Liver (tissue), 9 donors: Measurements from ENCODE around the gene PACSIN3. TPM values are rescaled to one million over a fixed set of nuclear protein-coding genes. Genes with fewer than 3 reads are reported as not detected.

ENCODE experiments used
- DNase-seq: peaks from one replicate; pipeline ENCODE4 v3.0.0-alpha.2; 2017; ENCODE audit warnings: low spot score
- H3K27ac ChIP-seq, 2 donors: one replicate each; pipeline ENCODE4 v1.7.0; 2013; ENCODE audit warnings: inconsistent platforms in 2 of 2, low read length in 2 of 2, control low read depth in 1 of 2, low read depth in 1 of 2, mild to moderate bottlenecking in 1 of 2
- H3K27me3 ChIP-seq, 4 donors: one replicate each; pipeline versions ENCODE4 v1.6.1 to v1.7.0; 2013; ENCODE audit warnings: low read length in 3 of 4, inconsistent platforms in 1 of 4, mild to moderate bottlenecking in 1 of 4, moderate library complexity in 1 of 4; ENCODE audit not compliant: control insufficient read depth in 4 of 4, insufficient read depth in 4 of 4
- H3K36me3 ChIP-seq, 4 donors: one replicate each; pipeline versions ENCODE4 v1.6.1 to v1.7.0; 2013; ENCODE audit warnings: low read length in 3 of 4, mild to moderate bottlenecking in 3 of 4, low read depth in 1 of 4, moderate library complexity in 1 of 4; ENCODE audit not compliant: control insufficient read depth in 4 of 4, insufficient read depth in 3 of 4
- H3K4me1 ChIP-seq, 4 donors: one replicate each; pipeline versions ENCODE4 v1.6.1 to v1.7.0; 2013; ENCODE audit warnings: low read length in 3 of 4, mild to moderate bottlenecking in 3 of 4, moderate library complexity in 1 of 4; ENCODE audit not compliant: control insufficient read depth in 4 of 4, insufficient read depth in 4 of 4
- H3K4me3 ChIP-seq, 3 donors: one replicate each; pipeline versions ENCODE4 v1.6.1 to v1.7.0; 2013; ENCODE audit warnings: low read length in 3 of 3, control low read depth in 1 of 3, low read depth in 1 of 3, mild to moderate bottlenecking in 1 of 3
- H3K9ac ChIP-seq, 2 donors: one replicate each; pipeline ENCODE4 v1.7.0; 2013; ENCODE audit warnings: low read length in 2 of 2, mild to moderate bottlenecking in 2 of 2, moderate library complexity in 2 of 2, control low read depth in 1 of 2, low read depth in 1 of 2
- H3K9me3 ChIP-seq, 4 donors: one replicate each; pipeline versions ENCODE4 v1.6.1 to v1.7.0; 2013; ENCODE audit warnings: low read length in 3 of 4; ENCODE audit not compliant: control insufficient read depth in 4 of 4
- ATF3 ChIP-seq: IDR thresholded peaks from 2 replicates; pipeline ENCODE4 v1.6.1; 2016; ENCODE audit warnings: antibody characterized with exemption
- CTCF ChIP-seq: fragments of 150-350 bp; IDR thresholded peaks from 2 replicates; pipeline ENCODE4 v1.5.1; 2017; ENCODE audit warnings: improper control_type of control experiment, low read depth, low read length; ENCODE audit not compliant: missing input control
- EGR1 ChIP-seq, 2 donors: IDR thresholded peaks; 2 replicates each; pipeline ENCODE4 v1.6.1; 2016 to 2018; ENCODE audit warnings: antibody characterized with exemption in 2 of 2, low read depth in 2 of 2
- FOXA1 ChIP-seq: IDR thresholded peaks from 2 replicates; pipeline ENCODE4 v1.6.1; 2016; ENCODE audit warnings: antibody characterized with exemption
- FOXA2 ChIP-seq: IDR thresholded peaks from 2 replicates; pipeline ENCODE4 v1.6.1; 2016; ENCODE audit warnings: antibody characterized with exemption
- GABPA ChIP-seq, 2 donors: IDR thresholded peaks in 1 of 2; conservative IDR thresholded peaks in 1 of 2; 2 replicates each; pipeline ENCODE4 v1.6.1; 2016; ENCODE audit warnings: antibody characterized with exemption in 2 of 2, mild to moderate bottlenecking in 1 of 2, moderate library complexity in 1 of 2
- HNF4A ChIP-seq, 2 donors: conservative IDR thresholded peaks; 2 replicates each; pipeline ENCODE4 v1.6.1; 2016; ENCODE audit warnings: antibody characterized with exemption in 2 of 2, mild to moderate bottlenecking in 2 of 2
- HNF4G ChIP-seq: IDR thresholded peaks from 2 replicates; pipeline ENCODE4 v1.6.1; 2016; ENCODE audit warnings: antibody characterized with exemption
- MAX ChIP-seq: IDR thresholded peaks from 2 replicates; pipeline ENCODE4 v1.6.1; 2016; ENCODE audit warnings: antibody characterized with exemption
- RAD21 ChIP-seq, 2 donors: IDR thresholded peaks; 2 replicates each; pipeline ENCODE4 v1.6.1; 2016; ENCODE audit warnings: antibody characterized with exemption in 2 of 2, mild to moderate bottlenecking in 2 of 2
- REST ChIP-seq: IDR thresholded peaks from 2 replicates; pipeline ENCODE4 v1.6.1; 2016; ENCODE audit warnings: antibody characterized with exemption, mild to moderate bottlenecking
- RXRA ChIP-seq, 2 donors: IDR thresholded peaks; 2 replicates each; pipeline ENCODE4 v1.6.1; 2017 to 2018; ENCODE audit warnings: antibody characterized with exemption in 2 of 2, mild to moderate bottlenecking in 1 of 2
- SP1 ChIP-seq: IDR thresholded peaks from 2 replicates; pipeline ENCODE4 v1.6.1; 2018; ENCODE audit warnings: antibody characterized with exemption, mild to moderate bottlenecking
- YY1 ChIP-seq: IDR thresholded peaks from 2 replicates; pipeline ENCODE4 v1.6.1; 2016; ENCODE audit warnings: antibody characterized with exemption, mild to moderate bottlenecking
- ZBTB33 ChIP-seq: IDR thresholded peaks from 2 replicates; pipeline ENCODE4 v1.6.1; 2016; ENCODE audit warnings: antibody characterized with exemption
- WGBS: extraction: QIAGEN DNeasy Blood & Tissue Kit; methylation state at CpG from one replicate; pipeline ENCODE4 v1.1.7; 2013; 5-methylcytosine and 5-hydroxymethylcytosine counted together
- polyA plus RNA-seq, 2 donors: library from polyadenylated mRNA; stranded (reverse) in 1 of 2; unstranded in 1 of 2; fragments of 200-250 nt in 1 of 2; fragments of >200 nt in 1 of 2; fragmentation: Nextera tagmentation in 1 of 2; extraction: Ambion mirVana in 1 of 2; gene quantifications; one replicate each; pipeline versions ENCODE4 v1.2.1 to v1.2.3, GENCODE V29; 2013 to 2015
- total RNA-seq, 2 donors: library from RNA; depleted of rRNA; stranded (reverse); fragments of >200 nt; gene quantifications; one replicate each; pipeline ENCODE4 v1.2.3, GENCODE V29; 2014
- donor health status: healthy.
- donor health status: healthy.
- donor health status: healthy.
- donor health status: healthy.
- donor health status: healthy.

Gene PACSIN3
- total and polyA plus RNA-seq, 4 donors = 12.1 to 23.3 (median 19.7) TPM

GRCh38 chr11:47152126-47152952 lies 33.9 kb downstream of the PACSIN3 start:
- WGBS = 83% methylated on average over 16 of the region's 16 CpGs
- H3K36me3 ChIP-seq = no peaks in the 10 kb centered on the region
- peaks cover 0 to 4% (median 0%) of the 10 kb centered on the region in 4 donors for H3K4me1 ChIP-seq
- TF ChIP-seq RXRA (IDR thresholded peaks at IDR 0.05) = no peak
- no peak for TF ChIP-seq HNF4G
- TF ChIP-seq ZBTB33 = no peak
- TF ChIP-seq FOXA1 = no peak
- TF ChIP-seq SP1 = no peak
- TF ChIP-seq GABPA (IDR thresholded peaks at IDR 0.05 in 1 of 2, conservative IDR thresholded peaks at IDR 0.05 in 1 of 2) = no peak
- TF ChIP-seq EGR1 (IDR thresholded peaks at IDR 0.05; ENCODE audit: low read depth in 2 of 2) = no peak
- TF ChIP-seq CTCF = no peak
- TF ChIP-seq FOXA2 = no peak
- TF ChIP-seq REST = no peak
- TF ChIP-seq YY1 = no peak
- TF ChIP-seq HNF4A (conservative IDR thresholded peaks at IDR 0.05) = no peak
- TF ChIP-seq MAX = no peak
- TF ChIP-seq RAD21 (IDR thresholded peaks at IDR 0.05) = no peak
- TF ChIP-seq ATF3 = no peak
- H3K9me3 ChIP-seq = no peaks in the 10 kb centered on the region
- no peak overlapping the region for H3K9ac ChIP-seq
- H3K4me3 ChIP-seq = no peak overlapping the region
- no peaks in the 10 kb centered on the region for H3K27me3 ChIP-seq
- no peak overlapping the region for H3K27ac ChIP-seq
- DNase-seq = no peak
